ENCODE results near the gene SCLY.
"Not testable (repeated sequence)": the region's sequence is repeated elsewhere in the genome, so short reads cannot be mapped to it uniquely, and the experiment has no call there.

Gene SCLY

GRCh38 chr2:238039985-238040384 is 20.8 kb upstream of the SCLY start:
- DNase-seq (ENCODE audit: low read depth in 2 of 2), result no peak

GRCh38 chr2:238040918-238041317 is 19.9 kb upstream of the SCLY start:
- DNase-seq (ENCODE audit: low read depth in 2 of 2), result no peak

- no peak for DNase-seq (ENCODE audit: low read depth in 2 of 2)
Observed at GRCh38 chr2:238042090-238042489, 18.7 kb upstream of the SCLY start.

- no peak for DNase-seq (ENCODE audit: low read depth in 2 of 2)
Observed at GRCh38 chr2:238042849-238043584, 17.8 kb upstream of the SCLY start.

GRCh38 chr2:238043851-238044250 is 16.9 kb upstream of the SCLY start:
- DNase-seq (ENCODE audit: low read depth in 2 of 2), result no peak

- no peak for DNase-seq (ENCODE audit: low read depth in 2 of 2)
Observed at GRCh38 chr2:238045575-238045974, 15.2 kb upstream of the SCLY start.

GRCh38 chr2:238046725-238047270 is 14.0 kb upstream of the SCLY start:
- no peak for DNase-seq (ENCODE audit: low read depth in 2 of 2)

- no peak for DNase-seq (ENCODE audit: low read depth in 2 of 2)
Observed at GRCh38 chr2:238053191-238053776, 7.5 kb upstream of the SCLY start.

GRCh38 chr2:238055841-238056240 is 5.0 kb upstream of the SCLY start:
- DNase-seq (ENCODE audit: low read depth in 2 of 2), result no peak

GRCh38 chr2:238057696-238058575 is 2.9 kb upstream of the SCLY start:
- not testable (repeated sequence) for DNase-seq (ENCODE audit: low read depth in 2 of 2)

GRCh38 chr2:238059505-238059904 is 1.3 kb upstream of the SCLY start:
- DNase-seq (ENCODE audit: low read depth in 2 of 2), result no peak

- no peak for DNase-seq (ENCODE audit: low read depth in 2 of 2)
Observed at GRCh38 chr2:238060096-238060541, 682 bp upstream of the SCLY start.

GRCh38 chr2:238061315-238062202 is 758 bp downstream of the SCLY start:
- DNase-seq (ENCODE audit: low read depth in 2 of 2), result no peak

- DNase-seq (ENCODE audit: low read depth in 2 of 2), result no peak
Observed at GRCh38 chr2:238063414-238064189, 2.8 kb downstream of the SCLY start.

- DNase-seq (ENCODE audit: low read depth in 2 of 2), result no peak
Observed at GRCh38 chr2:238064376-238064775, 3.6 kb downstream of the SCLY start.

- no peak for DNase-seq (ENCODE audit: low read depth in 2 of 2)
Observed at GRCh38 chr2:238065071-238065846, 4.5 kb downstream of the SCLY start.

- no peak for DNase-seq (ENCODE audit: low read depth in 2 of 2)
Observed at GRCh38 chr2:238066218-238066617, 5.4 kb downstream of the SCLY start.

GRCh38 chr2:238066718-238067117 is 5.9 kb downstream of the SCLY start:
- not testable (repeated sequence) for DNase-seq (ENCODE audit: low read depth in 2 of 2)

- no peak for DNase-seq (ENCODE audit: low read depth in 2 of 2)
Observed at GRCh38 chr2:238067939-238068338, 7.1 kb downstream of the SCLY start.
